ENCODE data around the gene CFAP44.
"Not testable (repeated sequence)": the region's sequence is repeated elsewhere in the genome, so short reads cannot be mapped to it uniquely, and the experiment has no call there.

The CFAP44 gene, protein sequence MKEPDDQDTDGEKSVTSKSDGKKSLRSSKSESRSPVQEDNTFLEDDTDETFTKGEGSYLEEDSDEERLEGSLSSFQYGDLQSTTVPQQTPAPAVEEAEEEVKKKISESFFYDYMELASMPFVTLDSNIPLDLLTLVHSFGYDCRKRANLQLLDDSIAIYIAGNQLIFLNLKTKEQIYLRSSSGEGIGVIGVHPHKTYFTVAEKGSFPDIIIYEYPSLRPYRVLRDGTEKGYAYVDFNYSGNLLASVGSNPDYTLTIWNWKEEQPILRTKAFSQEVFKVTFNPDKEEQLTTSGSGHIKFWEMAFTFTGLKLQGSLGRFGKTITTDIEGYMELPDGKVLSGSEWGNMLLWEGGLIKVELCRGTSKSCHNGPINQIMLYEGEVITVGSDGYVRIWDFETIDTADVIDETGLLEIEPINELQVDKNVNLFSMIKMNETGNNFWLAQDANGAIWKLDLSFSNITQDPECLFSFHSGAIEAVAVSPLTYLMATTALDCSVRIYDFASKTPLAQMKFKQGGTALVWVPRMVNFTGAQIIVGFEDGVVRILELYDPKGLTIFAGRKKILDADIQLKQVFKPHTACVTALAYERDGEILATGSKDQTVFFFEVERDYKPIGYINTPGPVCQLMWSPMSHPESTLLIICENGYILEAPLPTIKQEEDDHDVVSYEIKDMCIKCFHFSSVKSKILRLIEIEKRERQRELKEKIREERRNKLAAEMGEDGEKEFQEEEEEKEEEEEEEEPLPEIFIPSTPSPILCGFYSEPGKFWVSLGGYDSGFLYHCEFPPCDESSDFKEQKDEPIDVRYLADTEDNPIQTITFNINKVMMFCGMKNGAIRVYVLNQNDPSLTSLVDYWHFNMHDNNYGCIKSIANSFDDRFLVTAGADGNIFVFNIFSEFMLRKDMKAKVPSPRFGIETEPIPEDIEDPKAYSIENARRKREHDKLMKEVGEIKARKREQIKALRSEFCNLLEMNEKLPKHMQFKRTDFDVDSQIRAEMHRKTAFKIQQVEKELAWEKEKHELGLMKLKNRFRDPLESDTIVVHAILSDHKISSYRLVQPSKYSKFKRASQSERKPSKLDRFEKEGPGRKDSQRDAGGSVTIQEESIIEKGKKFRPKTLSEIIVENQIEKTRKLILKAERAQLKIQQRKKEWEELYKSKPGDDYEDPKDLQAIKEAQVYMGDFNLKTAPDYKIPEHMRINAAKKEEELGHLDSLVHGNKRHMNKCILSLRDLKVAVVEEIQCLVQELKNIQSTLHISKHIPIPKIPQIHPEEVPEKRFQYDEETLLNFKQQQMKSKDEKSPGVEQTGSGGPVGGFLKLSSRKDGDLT (N-terminal part only)

DNA sequence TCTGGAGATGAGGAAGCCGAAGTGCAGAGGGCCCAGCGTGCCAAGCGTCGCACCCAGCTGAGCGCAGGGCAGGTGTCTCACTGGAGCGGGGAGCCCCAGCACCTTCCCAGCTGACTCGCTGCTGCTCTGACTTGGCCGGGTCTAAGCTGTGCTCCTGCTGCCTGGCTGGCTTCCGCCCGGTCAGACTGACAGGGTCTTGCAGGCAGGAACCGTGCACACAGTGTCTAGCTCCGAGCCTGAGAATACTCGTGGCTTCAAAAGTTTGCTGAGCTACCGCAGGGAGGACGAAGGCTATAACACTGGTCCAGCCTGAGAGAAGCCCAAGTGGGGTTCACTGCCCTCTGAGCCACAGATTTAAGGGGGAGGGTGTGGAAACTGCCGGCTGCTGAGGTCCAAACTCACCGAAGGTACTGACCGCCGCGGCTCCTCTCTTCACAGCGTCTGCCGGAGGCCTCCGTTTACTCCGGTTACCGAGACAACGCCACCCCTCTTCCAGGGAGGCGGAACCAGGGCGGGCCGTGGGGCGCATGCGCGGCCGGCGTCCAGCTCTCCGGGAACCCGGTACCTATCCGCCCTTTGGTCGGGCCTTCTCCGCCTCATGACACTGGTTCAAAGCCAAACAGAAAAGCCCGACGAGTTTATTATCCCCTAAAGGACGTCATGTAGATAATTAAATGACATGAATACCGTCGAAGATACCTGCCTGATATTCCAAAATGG lies at the start of gene CFAP44:
Gene CFAP44 (minus strand): TSS at position 443 of the 720 bp plus-strand sequence. CDS start 7,829 bp downstream, outside the sequence.
- H3K79me2 ChIP-seq = no peaks in the 10 kb centered on the region
- H3K36me3 ChIP-seq (ENCODE audit: control insufficient read depth, insufficient read depth, low read length) = no peaks in the 10 kb centered on the region
- no peak within 1 kb of the TSS for H3K27ac ChIP-seq
- no peaks in the 10 kb centered on the region for H3K9me3 ChIP-seq (ENCODE audit: control insufficient read depth, low read length)
- H3K27me3 ChIP-seq (ENCODE audit: control insufficient read depth, insufficient read depth, low read length) = no peaks in the 10 kb centered on the region
- H2AFZ ChIP-seq = peak within 1 kb of the TSS; percentile 76
- TF ChIP-seq, protein P1, sequence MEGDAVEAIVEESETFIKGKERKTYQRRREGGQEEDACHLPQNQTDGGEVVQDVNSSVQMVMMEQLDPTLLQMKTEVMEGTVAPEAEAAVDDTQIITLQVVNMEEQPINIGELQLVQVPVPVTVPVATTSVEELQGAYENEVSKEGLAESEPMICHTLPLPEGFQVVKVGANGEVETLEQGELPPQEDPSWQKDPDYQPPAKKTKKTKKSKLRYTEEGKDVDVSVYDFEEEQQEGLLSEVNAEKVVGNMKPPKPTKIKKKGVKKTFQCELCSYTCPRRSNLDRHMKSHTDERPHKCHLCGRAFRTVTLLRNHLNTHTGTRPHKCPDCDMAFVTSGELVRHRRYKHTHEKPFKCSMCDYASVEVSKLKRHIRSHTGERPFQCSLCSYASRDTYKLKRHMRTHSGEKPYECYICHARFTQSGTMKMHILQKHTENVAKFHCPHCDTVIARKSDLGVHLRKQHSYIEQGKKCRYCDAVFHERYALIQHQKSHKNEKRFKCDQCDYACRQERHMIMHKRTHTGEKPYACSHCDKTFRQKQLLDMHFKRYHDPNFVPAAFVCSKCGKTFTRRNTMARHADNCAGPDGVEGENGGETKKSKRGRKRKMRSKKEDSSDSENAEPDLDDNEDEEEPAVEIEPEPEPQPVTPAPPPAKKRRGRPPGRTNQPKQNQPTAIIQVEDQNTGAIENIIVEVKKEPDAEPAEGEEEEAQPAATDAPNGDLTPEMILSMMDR (IDR thresholded peaks at IDR 0.05) = no peak
- H3K4me1 ChIP-seq = no peaks in the 10 kb centered on the region
- no peak within 1 kb of the TSS for H3K4me2 ChIP-seq (ENCODE audit: low read length)
- H3K4me3 ChIP-seq (ENCODE audit: low read depth, low read length) = no peak within 1 kb of the TSS
- no peak within 1 kb of the TSS for H3K9ac ChIP-seq

DNA sequence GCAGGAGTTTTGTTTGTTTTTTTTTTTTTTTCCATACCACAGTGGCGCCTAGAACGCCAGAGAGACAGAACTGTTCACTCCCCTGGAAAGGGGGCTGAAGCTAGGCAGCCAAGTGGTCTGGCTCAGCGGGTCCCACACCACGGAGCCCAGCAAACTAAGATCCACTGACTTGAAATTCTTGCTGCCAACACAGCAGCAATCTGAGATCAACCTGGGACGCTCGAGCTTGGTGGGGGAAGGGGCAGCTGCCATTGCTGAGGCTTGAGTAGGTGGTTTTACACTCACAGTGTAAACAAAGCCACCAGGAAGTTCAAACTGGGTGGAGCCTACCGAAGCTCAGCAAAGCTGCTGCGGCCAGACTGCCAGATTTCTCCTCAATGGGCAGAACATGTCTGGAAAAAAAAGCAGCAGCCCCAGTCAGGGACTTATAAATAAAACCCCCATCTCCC lies 43.9 kb upstream of the CFAP44 start:
- TF ChIP-seq, protein P1 (IDR thresholded peaks at IDR 0.05) = no peak
- no peaks in the 10 kb centered on the region for H3K4me1 ChIP-seq
- no peaks in the 10 kb centered on the region for H3K36me3 ChIP-seq (ENCODE audit: control insufficient read depth, insufficient read depth, low read length)

DNA sequence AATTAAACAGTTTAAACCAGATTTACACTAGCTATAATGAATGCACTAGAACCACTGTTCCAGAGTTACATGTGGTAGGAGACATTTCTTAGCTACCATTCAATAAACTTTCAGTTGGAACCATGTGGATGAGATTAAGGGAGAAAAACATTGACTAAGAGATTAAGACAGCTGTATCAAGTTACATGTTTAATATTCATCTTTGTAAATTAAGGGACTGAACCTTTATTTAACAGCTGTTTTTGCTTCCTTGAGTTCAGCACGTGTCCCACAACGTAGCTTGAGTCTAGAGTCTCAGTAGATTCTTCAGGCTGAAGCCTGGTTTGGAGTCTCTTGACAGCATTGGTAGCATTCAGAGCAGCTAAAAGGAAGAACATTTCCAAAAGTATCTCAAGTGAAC lies 27.2 kb upstream of the CFAP44 start:
- TF ChIP-seq, protein P1 (IDR thresholded peaks at IDR 0.05) = no peak
- Histone ChIP-seq H3K27me3 (ENCODE audit: control insufficient read depth, insufficient read depth, low read length) (no peaks in the 10 kb centered on the region), H3K27ac (no peak overlapping the region), H3K4me2 (ENCODE audit: low read length) (no peak overlapping the region), H3K79me2 (no peaks in the 10 kb centered on the region), H3K4me1 (no peaks in the 10 kb centered on the region), H3K36me3 (ENCODE audit: control insufficient read depth, insufficient read depth, low read length) (no peaks in the 10 kb centered on the region), H3K4me3 (ENCODE audit: low read depth, low read length) (no peak overlapping the region), H2AFZ (no peak overlapping the region), H3K9ac (no peak overlapping the region), H3K9me3 (ENCODE audit: control insufficient read depth, low read length) (no peaks in the 10 kb centered on the region)

More for the DNA sequence above, 43.9 kb upstream of the CFAP44 start:
- H2AFZ ChIP-seq = no peak overlapping the region
- no peak overlapping the region for H3K9ac ChIP-seq
- no peaks in the 10 kb centered on the region for H3K27me3 ChIP-seq (ENCODE audit: control insufficient read depth, insufficient read depth, low read length)
- H3K4me2 ChIP-seq (ENCODE audit: low read length) = no peak overlapping the region
- no peaks in the 10 kb centered on the region for H3K9me3 ChIP-seq (ENCODE audit: control insufficient read depth, low read length)
- no peaks in the 10 kb centered on the region for H3K79me2 ChIP-seq
- no peak overlapping the region for H3K27ac ChIP-seq
- H3K4me3 ChIP-seq (ENCODE audit: low read depth, low read length) = no peak overlapping the region

DNA sequence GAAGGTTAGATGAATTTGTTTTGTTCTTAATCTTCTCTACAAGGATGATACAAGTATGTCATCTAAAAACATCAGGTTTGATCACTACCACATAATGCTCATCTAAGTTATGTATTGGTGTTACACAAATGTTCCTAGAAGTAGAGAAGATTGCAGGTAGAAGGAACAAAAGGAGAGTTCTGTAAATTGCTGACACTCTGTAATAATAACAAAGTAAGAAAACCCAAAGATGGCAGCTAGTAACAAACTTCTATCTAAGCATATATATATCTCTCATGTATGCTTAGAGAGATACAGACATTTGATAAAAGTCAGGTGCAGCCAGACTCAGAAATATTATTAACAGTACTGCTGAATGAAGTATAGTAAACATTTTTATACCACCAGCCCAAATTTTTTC lies 20.2 kb upstream of the CFAP44 start:
- Histone ChIP-seq H3K36me3 (ENCODE audit: control insufficient read depth, insufficient read depth, low read length) (no peaks in the 10 kb centered on the region), H3K4me1 (no peaks in the 10 kb centered on the region), H2AFZ (no peak overlapping the region), H3K79me2 (no peaks in the 10 kb centered on the region), H3K9ac (no peak overlapping the region), H3K9me3 (ENCODE audit: control insufficient read depth, low read length) (no peaks in the 10 kb centered on the region), H3K4me3 (ENCODE audit: low read depth, low read length) (no peak overlapping the region), H3K4me2 (ENCODE audit: low read length) (no peak overlapping the region), H3K27me3 (ENCODE audit: control insufficient read depth, insufficient read depth, low read length) (no peaks in the 10 kb centered on the region), H3K27ac (no peak overlapping the region)
- TF ChIP-seq, protein P1 (IDR thresholded peaks at IDR 0.05) = no peak

DNA sequence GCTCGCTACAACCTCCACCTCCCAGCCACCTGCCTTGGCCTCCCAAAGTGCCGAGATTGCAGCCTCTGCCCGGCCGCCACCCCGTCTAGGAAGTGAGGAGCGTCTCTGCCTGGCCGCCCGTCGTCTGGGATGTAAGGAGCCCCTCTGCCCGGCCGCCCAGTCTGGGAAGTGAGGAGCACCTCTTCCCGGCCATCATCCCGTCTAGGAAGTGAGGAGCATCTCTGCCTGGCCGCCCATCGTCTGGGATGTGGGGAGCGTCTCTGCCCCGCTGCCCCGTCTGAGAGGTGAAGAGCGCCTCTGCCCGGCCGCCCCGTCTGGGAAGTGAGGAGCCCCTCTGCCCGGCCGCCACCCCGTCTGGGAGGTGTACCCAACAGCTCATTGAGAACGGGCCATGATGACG lies 17.3 kb upstream of the CFAP44 start:
- not testable (repeated sequence) for H2AFZ ChIP-seq; H3K9me3 ChIP-seq (ENCODE audit: control insufficient read depth, low read length); H3K4me3 ChIP-seq (ENCODE audit: low read depth, low read length); H3K4me2 ChIP-seq (ENCODE audit: low read length); H3K4me1 ChIP-seq; H3K9ac ChIP-seq; H3K27me3 ChIP-seq (ENCODE audit: control insufficient read depth, insufficient read depth, low read length); H3K27ac ChIP-seq; H3K79me2 ChIP-seq; H3K36me3 ChIP-seq (ENCODE audit: control insufficient read depth, insufficient read depth, low read length)
